Measurements from ENCODE around the gene BLOC1S2.

BLOC1S2 gene

DNA sequence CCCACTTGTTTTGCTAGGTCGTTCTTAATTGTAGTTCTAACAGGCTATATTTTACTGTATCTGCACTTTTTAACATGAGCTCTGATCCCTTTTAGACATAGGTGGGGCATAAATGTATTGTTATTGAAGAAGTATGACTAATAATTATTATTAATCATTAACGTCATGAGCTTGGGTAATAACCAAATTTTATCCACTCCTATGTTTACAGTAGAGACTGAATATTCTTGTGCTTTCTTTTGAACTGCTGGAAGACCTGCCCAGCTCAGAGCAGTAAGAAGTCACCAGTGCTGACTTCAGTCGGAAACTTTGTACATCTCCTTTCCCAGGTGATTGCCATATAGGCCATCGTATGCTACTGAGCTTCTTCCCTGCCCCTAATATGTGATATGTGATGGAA lies 24.8 kb upstream of the BLOC1S2 start:
- H3K79me2 ChIP-seq (ENCODE audit: insufficient read depth, low read depth) = no peaks in the 10 kb centered on the region
- no peak overlapping the region for H3K9ac ChIP-seq
- no peaks in the 10 kb centered on the region for H4K20me1 ChIP-seq (ENCODE audit: insufficient read depth)
- H3K36me3 ChIP-seq (ENCODE audit: insufficient read depth) = no peaks in the 10 kb centered on the region
- H3K4me3 ChIP-seq (IDR thresholded peaks at IDR 0.05; ENCODE audit: insufficient read depth, low read depth, low read length) = no peak overlapping the region
- H2AFZ ChIP-seq (ENCODE audit: low read depth) = no peak overlapping the region
- no peak overlapping the region for H3K27ac ChIP-seq
- H3K4me2 ChIP-seq = no peak overlapping the region
- TF ChIP-seq CTCF (conservative IDR thresholded peaks at IDR 0.05; ENCODE audit: low read depth, low read length) = no peak
- no peaks in the 10 kb centered on the region for H3K27me3 ChIP-seq (ENCODE audit: insufficient read depth, low read depth)
- no peaks in the 10 kb centered on the region for H3K4me1 ChIP-seq (ENCODE audit: low read depth, poor library complexity, severe bottlenecking)

GRCh38 chr10:100307684-100308083 lies 21.2 kb upstream of the BLOC1S2 start:
- H3K27ac ChIP-seq = no peak overlapping the region
- no peaks in the 10 kb centered on the region for H3K4me1 ChIP-seq (ENCODE audit: low read depth, poor library complexity, severe bottlenecking)
- no peaks in the 10 kb centered on the region for H3K27me3 ChIP-seq (ENCODE audit: insufficient read depth, low read depth)
- no peaks in the 10 kb centered on the region for H4K20me1 ChIP-seq (ENCODE audit: insufficient read depth)
- H3K36me3 ChIP-seq (ENCODE audit: insufficient read depth) = no peaks in the 10 kb centered on the region
- H3K4me2 ChIP-seq = no peak overlapping the region
- no peak for TF ChIP-seq CTCF (conservative IDR thresholded peaks at IDR 0.05; ENCODE audit: low read depth, low read length)
- H3K9ac ChIP-seq = no peak overlapping the region
- H3K4me3 ChIP-seq (IDR thresholded peaks at IDR 0.05; ENCODE audit: insufficient read depth, low read depth, low read length) = no peak overlapping the region
- H3K79me2 ChIP-seq (ENCODE audit: insufficient read depth, low read depth) = no peaks in the 10 kb centered on the region
- no peak overlapping the region for H2AFZ ChIP-seq (ENCODE audit: low read depth)

GRCh38 chr10:100306861-100307260 lies 20.4 kb upstream of the BLOC1S2 start:
- no peak overlapping the region for H3K27ac ChIP-seq
- no peaks in the 10 kb centered on the region for H3K79me2 ChIP-seq (ENCODE audit: insufficient read depth, low read depth)
- H3K27me3 ChIP-seq (ENCODE audit: insufficient read depth, low read depth) = no peaks in the 10 kb centered on the region
- H2AFZ ChIP-seq (ENCODE audit: low read depth) = no peak overlapping the region
- no peak for TF ChIP-seq CTCF (conservative IDR thresholded peaks at IDR 0.05; ENCODE audit: low read depth, low read length)
- H4K20me1 ChIP-seq (ENCODE audit: insufficient read depth) = no peaks in the 10 kb centered on the region
- H3K9ac ChIP-seq = no peak overlapping the region
- no peak overlapping the region for H3K4me3 ChIP-seq (IDR thresholded peaks at IDR 0.05; ENCODE audit: insufficient read depth, low read depth, low read length)
- no peaks in the 10 kb centered on the region for H3K36me3 ChIP-seq (ENCODE audit: insufficient read depth)
- no peaks in the 10 kb centered on the region for H3K4me1 ChIP-seq (ENCODE audit: low read depth, poor library complexity, severe bottlenecking)
- H3K4me2 ChIP-seq = no peak overlapping the region

GRCh38 chr10:100304414-100304813 lies 17.9 kb upstream of the BLOC1S2 start:
- no peaks in the 10 kb centered on the region for H4K20me1 ChIP-seq (ENCODE audit: insufficient read depth)
- TF ChIP-seq CTCF (conservative IDR thresholded peaks at IDR 0.05; ENCODE audit: low read depth, low read length) = no peak
- H3K4me1 ChIP-seq (ENCODE audit: low read depth, poor library complexity, severe bottlenecking) = no peaks in the 10 kb centered on the region
- no peaks in the 10 kb centered on the region for H3K36me3 ChIP-seq (ENCODE audit: insufficient read depth)
- H3K4me3 ChIP-seq (IDR thresholded peaks at IDR 0.05; ENCODE audit: insufficient read depth, low read depth, low read length) = no peak overlapping the region
- H3K27ac ChIP-seq = no peak overlapping the region
- no peak overlapping the region for H2AFZ ChIP-seq (ENCODE audit: low read depth)
- no peaks in the 10 kb centered on the region for H3K79me2 ChIP-seq (ENCODE audit: insufficient read depth, low read depth)
- H3K27me3 ChIP-seq (ENCODE audit: insufficient read depth, low read depth) = no peaks in the 10 kb centered on the region
- H3K9ac ChIP-seq = no peak overlapping the region
- no peak overlapping the region for H3K4me2 ChIP-seq

All from KMS-11 (cell line).